Measurements from ENCODE around the gene STK32B.

DNA sequence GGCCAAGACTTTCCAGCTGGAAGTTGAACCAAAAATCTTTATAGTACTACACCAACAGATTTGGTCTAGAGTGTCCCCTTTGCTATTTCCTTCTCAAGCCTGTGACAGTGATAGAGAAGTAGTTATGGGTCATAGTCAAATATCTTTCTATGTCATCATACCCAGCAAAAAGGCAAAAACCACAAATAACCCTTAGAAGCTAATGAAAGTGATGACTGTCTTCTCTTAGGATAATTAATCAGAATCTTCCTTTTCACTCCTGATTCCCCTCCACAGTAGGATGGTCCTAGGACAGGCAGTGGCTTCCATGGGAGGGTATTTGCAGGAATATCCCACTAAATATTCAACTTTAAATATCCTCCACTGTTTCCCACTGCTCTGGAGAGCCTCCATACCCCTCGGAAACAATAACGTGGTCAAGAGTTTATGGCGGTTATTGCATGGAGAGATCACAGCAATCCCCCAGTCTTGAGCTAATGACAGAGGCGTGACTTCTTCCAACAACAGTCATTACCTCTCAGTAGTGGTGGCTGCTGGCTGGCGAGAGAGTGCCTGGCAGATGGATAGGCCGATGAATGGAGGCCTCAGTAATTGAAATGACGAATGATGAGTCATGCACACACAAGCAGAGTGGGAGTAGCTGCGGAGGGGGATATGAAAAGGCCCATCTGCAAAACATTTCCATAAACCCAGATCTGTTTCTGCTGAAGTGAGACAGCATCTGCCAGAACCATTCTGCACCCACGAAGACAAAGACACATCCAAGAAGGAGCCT is 154.9 kb downstream of the STK32B start:
- TF ChIP-seq, protein P1, sequence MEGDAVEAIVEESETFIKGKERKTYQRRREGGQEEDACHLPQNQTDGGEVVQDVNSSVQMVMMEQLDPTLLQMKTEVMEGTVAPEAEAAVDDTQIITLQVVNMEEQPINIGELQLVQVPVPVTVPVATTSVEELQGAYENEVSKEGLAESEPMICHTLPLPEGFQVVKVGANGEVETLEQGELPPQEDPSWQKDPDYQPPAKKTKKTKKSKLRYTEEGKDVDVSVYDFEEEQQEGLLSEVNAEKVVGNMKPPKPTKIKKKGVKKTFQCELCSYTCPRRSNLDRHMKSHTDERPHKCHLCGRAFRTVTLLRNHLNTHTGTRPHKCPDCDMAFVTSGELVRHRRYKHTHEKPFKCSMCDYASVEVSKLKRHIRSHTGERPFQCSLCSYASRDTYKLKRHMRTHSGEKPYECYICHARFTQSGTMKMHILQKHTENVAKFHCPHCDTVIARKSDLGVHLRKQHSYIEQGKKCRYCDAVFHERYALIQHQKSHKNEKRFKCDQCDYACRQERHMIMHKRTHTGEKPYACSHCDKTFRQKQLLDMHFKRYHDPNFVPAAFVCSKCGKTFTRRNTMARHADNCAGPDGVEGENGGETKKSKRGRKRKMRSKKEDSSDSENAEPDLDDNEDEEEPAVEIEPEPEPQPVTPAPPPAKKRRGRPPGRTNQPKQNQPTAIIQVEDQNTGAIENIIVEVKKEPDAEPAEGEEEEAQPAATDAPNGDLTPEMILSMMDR (IDR thresholded peaks at IDR 0.05 in 8 of 11, conservative IDR thresholded peaks at IDR 0.05 in 3 of 11): no peak
- TF ChIP-seq POLR2AphosphoS5 (IDR thresholded peaks at IDR 0.05): no peak

Data from spleen (tissue), 7 donors.